ENCODE data around the gene DCANP1. TPM values are rescaled to one million over a fixed set of nuclear protein-coding genes. Genes with fewer than 3 reads are reported as not detected.

The DCANP1 gene
- total and polyA plus RNA-seq, 2 donors (not counting 3 experiments of a cell fraction or from before 2014, with no cell fraction given) = not detected

DNA sequence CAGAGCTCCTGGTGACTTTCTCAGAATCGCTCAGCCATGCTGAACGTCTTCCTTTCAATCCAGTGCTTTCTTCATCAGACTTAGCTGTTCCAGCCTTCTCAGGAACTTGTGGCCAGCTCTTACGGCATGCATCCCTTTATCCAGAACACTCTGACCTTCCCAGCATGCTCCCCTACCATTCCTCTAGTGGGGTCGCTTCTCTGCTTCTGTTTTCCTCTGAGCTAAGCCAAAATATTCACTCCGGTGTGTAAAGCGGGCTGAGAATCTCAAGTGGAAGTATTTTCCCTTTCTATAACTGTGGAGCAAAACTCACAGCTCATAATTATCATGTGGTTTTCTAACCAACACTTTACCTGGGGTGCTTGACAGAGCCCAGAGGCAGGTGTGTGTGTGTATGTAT lies 6.2 kb downstream of the DCANP1 start:
- Histone ChIP-seq H3K9ac (replicated peaks; ENCODE audit: extremely low read depth, insufficient read depth, low read length) (no peak overlapping the region), H3K79me2 (ENCODE audit: control insufficient read depth, insufficient read depth, low read length) (no peaks in the 10 kb centered on the region), H4K20me1 (replicated peaks; ENCODE audit: control insufficient read depth, extremely low read depth, insufficient read depth, low read length) (no peaks in the 10 kb centered on the region), H3K27ac (ENCODE audit: insufficient read depth, low read depth, low read length) (no peak overlapping the region), H3K36me3 (ENCODE audit: control insufficient read depth in 2 of 2, extremely low read depth in 1 of 2, insufficient read depth in 2 of 2, low read length in 2 of 2) (no peaks in the 10 kb centered on the region), H3K4me2 (ENCODE audit: insufficient read depth, low read length) (no peak overlapping the region), H3K9me1 (replicated peaks; ENCODE audit: control insufficient read depth, extremely low read depth, insufficient read depth, low read length) (no peaks in the 10 kb centered on the region), H3K27me3 (ENCODE audit: control insufficient read depth in 2 of 2, insufficient read depth in 2 of 2, low read length in 2 of 2) (peaks cover 0 to 7% of the 10 kb centered on the region in 2 experiments), H3K4me1 (ENCODE audit: control insufficient read depth, extremely low read depth, insufficient read depth, low read length) (no peaks in the 10 kb centered on the region), H2AFZ (ENCODE audit: low read depth, low read length) (no peak overlapping the region), H3K9me3 (replicated peaks; ENCODE audit: control insufficient read depth, insufficient read depth, low read length) (no peaks in the 10 kb centered on the region), H3K4me3 (replicated peaks in 1 of 3; ENCODE audit: insufficient read depth in 1 of 3, low read depth in 1 of 3, low read length in 3 of 3) (no peak overlapping the region)
- ChIA-PET CTCF (interaction anchor here (0.8 to 6.6 kb wide), 5 partner anchors 16 to 125 kb away, joined by 3 to 44 read pairs (median 14); no protein-coding TSS in a partner anchor), POLR2A (no interaction called here)
- no peak for DNase-seq (ENCODE audit: low read depth, low spot score)
- intact Hi-C loops (cut with micrococcal nuclease) = no loop called here
- TF ChIP-seq POLR2AphosphoS5 (IDR thresholded peaks at IDR 0.05; ENCODE audit: insufficient read depth, low read depth, low read length) (no peak), GATA2 (IDR thresholded peaks at IDR 0.05; ENCODE audit: insufficient read depth, insufficient read length, low read depth, low read length) (no peak)
- dilution Hi-C loops (cut with MboI; ENCODE audit: extremely low pct_ligation_motif_present, low sequenced_read_pairs) = no loop called here
- BruUV-seq (replicated peaks) = no TSS peak
- FAIRE-seq = no peak

DNA sequence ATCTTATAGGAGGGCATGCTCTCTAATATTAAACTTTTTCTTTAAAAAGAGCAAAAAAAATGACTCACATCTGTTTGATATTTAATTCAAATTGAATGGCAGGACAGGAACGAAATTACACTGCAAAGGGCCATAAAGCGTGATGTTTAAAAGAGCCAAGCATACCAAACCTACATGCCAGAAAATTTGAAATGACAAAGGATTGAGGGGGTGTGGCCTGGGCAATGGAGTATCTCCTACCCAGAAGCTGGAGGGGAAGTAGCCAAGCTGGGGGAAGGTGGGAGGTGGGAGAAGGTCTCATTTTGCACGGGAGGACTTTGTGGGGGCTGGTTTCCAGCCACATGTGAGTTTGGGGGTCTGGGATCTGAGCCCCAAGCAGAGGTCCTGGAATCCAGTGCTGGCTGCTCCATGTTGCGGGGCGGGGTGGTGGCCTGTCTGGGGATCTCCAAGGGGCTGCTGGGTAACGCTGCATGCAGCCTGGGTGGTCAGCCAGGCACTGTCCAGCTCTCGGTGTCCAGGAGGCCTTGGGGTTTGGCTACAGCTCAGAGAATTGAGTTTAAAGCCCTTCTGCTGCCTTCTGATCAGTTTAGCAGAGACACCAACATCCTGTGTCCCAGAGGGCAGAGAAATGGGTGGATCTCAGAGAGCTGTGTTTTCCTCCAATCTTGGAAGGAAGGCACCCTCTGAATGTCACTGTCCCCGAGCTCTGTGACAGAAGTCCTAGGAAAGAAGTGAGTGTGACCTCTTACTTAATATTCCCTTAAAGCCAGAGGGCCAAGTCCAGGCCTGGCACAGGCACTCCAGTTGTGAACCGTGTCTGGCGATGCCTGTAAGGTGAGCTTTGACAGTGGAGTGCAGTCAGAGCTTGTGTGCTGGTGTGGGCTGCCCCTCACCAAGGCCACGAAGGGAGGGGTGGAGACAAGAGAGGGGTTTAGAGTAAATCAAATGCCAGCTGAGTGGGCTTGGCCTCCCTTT lies 7.6 kb downstream of the DCANP1 start:
- TF ChIP-seq JUN (IDR thresholded peaks at IDR 0.05; ENCODE audit: borderline replicate concordance, insufficient read depth, insufficient read length, low read depth) (no peak), EZH2 (IDR thresholded peaks at IDR 0.05; ENCODE audit: borderline replicate concordance, low read depth, low read length, severe bottlenecking) (no peak), POLR2AphosphoS5 (IDR thresholded peaks at IDR 0.05; ENCODE audit: insufficient read depth, low read depth, low read length) (no peak), GATA2 (IDR thresholded peaks at IDR 0.05; ENCODE audit: insufficient read depth, insufficient read length, low read depth, low read length) (no peak), POLR2A (IDR thresholded peaks at IDR 0.05; ENCODE audit: low read depth, low read length) (no peak), MYC (IDR thresholded peaks at IDR 0.05; ENCODE audit: low read depth, low read length) (no peak), FOS (IDR thresholded peaks at IDR 0.05; ENCODE audit: borderline replicate concordance, insufficient read depth, low read length) (no peak)
- TF ChIP-seq, protein P1, sequence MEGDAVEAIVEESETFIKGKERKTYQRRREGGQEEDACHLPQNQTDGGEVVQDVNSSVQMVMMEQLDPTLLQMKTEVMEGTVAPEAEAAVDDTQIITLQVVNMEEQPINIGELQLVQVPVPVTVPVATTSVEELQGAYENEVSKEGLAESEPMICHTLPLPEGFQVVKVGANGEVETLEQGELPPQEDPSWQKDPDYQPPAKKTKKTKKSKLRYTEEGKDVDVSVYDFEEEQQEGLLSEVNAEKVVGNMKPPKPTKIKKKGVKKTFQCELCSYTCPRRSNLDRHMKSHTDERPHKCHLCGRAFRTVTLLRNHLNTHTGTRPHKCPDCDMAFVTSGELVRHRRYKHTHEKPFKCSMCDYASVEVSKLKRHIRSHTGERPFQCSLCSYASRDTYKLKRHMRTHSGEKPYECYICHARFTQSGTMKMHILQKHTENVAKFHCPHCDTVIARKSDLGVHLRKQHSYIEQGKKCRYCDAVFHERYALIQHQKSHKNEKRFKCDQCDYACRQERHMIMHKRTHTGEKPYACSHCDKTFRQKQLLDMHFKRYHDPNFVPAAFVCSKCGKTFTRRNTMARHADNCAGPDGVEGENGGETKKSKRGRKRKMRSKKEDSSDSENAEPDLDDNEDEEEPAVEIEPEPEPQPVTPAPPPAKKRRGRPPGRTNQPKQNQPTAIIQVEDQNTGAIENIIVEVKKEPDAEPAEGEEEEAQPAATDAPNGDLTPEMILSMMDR (IDR thresholded peaks at IDR 0.05; ENCODE audit: extremely low read depth in 1 of 2, insufficient read depth in 1 of 2, low read depth in 1 of 2, low read length in 2 of 2) = no peak
- TF ChIP-seq, protein P2, sequence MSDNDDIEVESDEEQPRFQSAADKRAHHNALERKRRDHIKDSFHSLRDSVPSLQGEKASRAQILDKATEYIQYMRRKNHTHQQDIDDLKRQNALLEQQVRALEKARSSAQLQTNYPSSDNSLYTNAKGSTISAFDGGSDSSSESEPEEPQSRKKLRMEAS (IDR thresholded peaks at IDR 0.05; ENCODE audit: insufficient read depth, insufficient read length) = no peak
- Histone ChIP-seq H3K36me3 (ENCODE audit: control insufficient read depth in 2 of 2, extremely low read depth in 1 of 2, insufficient read depth in 2 of 2, low read length in 2 of 2) (no peaks in the 10 kb centered on the region), H2AFZ (ENCODE audit: low read depth, low read length) (no peak overlapping the region), H3K27ac (ENCODE audit: insufficient read depth, low read depth, low read length) (no peak overlapping the region), H3K9me3 (replicated peaks; ENCODE audit: control insufficient read depth, insufficient read depth, low read length) (no peaks in the 10 kb centered on the region), H3K4me2 (ENCODE audit: insufficient read depth, low read length) (no peak overlapping the region), H3K27me3 (ENCODE audit: control insufficient read depth in 2 of 2, insufficient read depth in 2 of 2, low read length in 2 of 2) (peaks cover 1 to 18% of the 10 kb centered on the region in 2 experiments), H3K4me3 (replicated peaks in 1 of 3; ENCODE audit: insufficient read depth in 1 of 3, low read depth in 1 of 3, low read length in 3 of 3) (no peak overlapping the region), H4K20me1 (replicated peaks; ENCODE audit: control insufficient read depth, extremely low read depth, insufficient read depth, low read length) (no peaks in the 10 kb centered on the region), H3K79me2 (ENCODE audit: control insufficient read depth, insufficient read depth, low read length) (no peaks in the 10 kb centered on the region), H3K9me1 (replicated peaks; ENCODE audit: control insufficient read depth, extremely low read depth, insufficient read depth, low read length) (no peaks in the 10 kb centered on the region), H3K4me1 (ENCODE audit: control insufficient read depth, extremely low read depth, insufficient read depth, low read length) (no peaks in the 10 kb centered on the region), H3K9ac (replicated peaks; ENCODE audit: extremely low read depth, insufficient read depth, low read length) (no peak overlapping the region)
- DNase-seq (ENCODE audit: low read depth, low spot score) (no peak), FAIRE-seq (no peak)
- ChIA-PET CTCF (interaction anchor here (0.7 to 6.6 kb wide), 8 partner anchors 14 to 126 kb away, joined by 3 to 44 read pairs (median 3); no protein-coding TSS in a partner anchor), POLR2A (no interaction called here)
- BruUV-seq (replicated peaks) = no TSS peak
- dilution Hi-C loops (cut with MboI; ENCODE audit: extremely low pct_ligation_motif_present, low sequenced_read_pairs) (no loop called here), intact Hi-C loops (cut with micrococcal nuclease) (no loop called here)

Data from endothelial cell of umbilical vein (primary cell).